Smooth muscle cell (in vitro differentiated cells): ENCODE results near the gene DUOXA2. TPM values are rescaled to one million over a fixed set of nuclear protein-coding genes. Genes with fewer than 3 reads are reported as not detected.

Source experiments
- DNase-seq: peaks from one replicate; lab custom pipeline; 2025; ENCODE audit not compliant: unreplicated experiment; lab: John Stamatoyannopoulos, UW
- H2AFZ ChIP-seq: fragments of 200-600 bp; sonication (generic); 2 replicates; pipeline ENCODE4 v1.6.0; 2016; ENCODE audit warnings: antibody characterized with exemption, low read depth, mild to moderate bottlenecking
- H3F3A ChIP-seq: fragments of 200-600 bp; sonication (generic); 2 replicates; pipeline ENCODE4 v1.6.0; 2017; ENCODE audit warnings: antibody characterized with exemption, low read depth
- H3K27ac ChIP-seq: fragments of 200-600 bp; sonication (generic); 2 replicates; pipeline ENCODE4 v1.5.1; 2016; ENCODE audit warnings: low read depth, mild to moderate bottlenecking
- H3K27me3 ChIP-seq: fragments of 200-600 bp; sonication (generic); 2 replicates; pipeline ENCODE4 v1.6.1; 2016; ENCODE audit warnings: low read depth, mild to moderate bottlenecking
- H3K36me3 ChIP-seq: fragments of 200-600 bp; sonication (generic); 2 replicates; pipeline ENCODE4 v1.5.1; 2016; ENCODE audit warnings: low read depth
- H3K4me1 ChIP-seq: fragments of 200-600 bp; sonication (generic); 2 replicates; pipeline ENCODE4 v1.5.1; 2016; ENCODE audit warnings: low read depth
- H3K4me2 ChIP-seq: fragments of 200-600 bp; sonication (generic); 2 replicates; pipeline ENCODE4 v1.6.0; 2016; ENCODE audit warnings: mild to moderate bottlenecking
- H3K4me3 ChIP-seq: fragments of 200-600 bp; sonication (generic); 2 replicates; pipeline ENCODE4 v1.5.1; 2016; ENCODE audit warnings: mild to moderate bottlenecking
- H3K79me2 ChIP-seq: fragments of 200-600 bp; sonication (generic); 2 replicates; pipeline ENCODE4 v1.6.0; 2016; ENCODE audit warnings: low read depth, mild to moderate bottlenecking
- H3K9ac ChIP-seq: fragments of 200-600 bp; sonication (generic); 2 replicates; pipeline ENCODE4 v1.6.0; 2016; ENCODE audit warnings: low read depth
- H3K9me3 ChIP-seq: fragments of 200-600 bp; sonication (generic); replicated peaks from 2 replicates; pipeline ENCODE4 v1.5.1; 2016; ENCODE audit warnings: low read depth
- H4K20me1 ChIP-seq: fragments of 200-600 bp; sonication (generic); 2 replicates; pipeline ENCODE4 v1.6.0; 2016; ENCODE audit warnings: low read depth
- WGBS: methylation state at CpG from one replicate; pipeline ENCODE4 v1.1.7; 2016; ENCODE audit warnings: low lambda C conversion rate; 5-methylcytosine and 5-hydroxymethylcytosine counted together
- polyA plus RNA-seq: library from polyadenylated mRNA; unstranded; fragments of >200 nt; fragmentation: Nextera tagmentation; extraction: Ambion mirVana; gene quantifications from 2 replicates; pipeline ENCODE4 v1.2.1, GENCODE V29; 2016
- total RNA-seq: library from RNA; depleted of rRNA; stranded (reverse); fragments of >200 nt; gene quantifications from 2 replicates; pipeline ENCODE4 v1.2.3, GENCODE V29; 2014
- TF ChIP-seq, protein P1 (sequence below): fragments of 200-600 bp; sonication (generic); IDR thresholded peaks from 2 replicates; pipeline ENCODE4 v1.5.1; 2017; ENCODE audit warnings: borderline replicate concordance, mild to moderate bottlenecking, antibody characterized with exemption; ENCODE audit not compliant: insufficient read depth, poor library complexity, severe bottlenecking

The DUOXA2 gene
- total and polyA plus RNA-seq, 2 experiments from 2014 or later = not detected

DNA sequence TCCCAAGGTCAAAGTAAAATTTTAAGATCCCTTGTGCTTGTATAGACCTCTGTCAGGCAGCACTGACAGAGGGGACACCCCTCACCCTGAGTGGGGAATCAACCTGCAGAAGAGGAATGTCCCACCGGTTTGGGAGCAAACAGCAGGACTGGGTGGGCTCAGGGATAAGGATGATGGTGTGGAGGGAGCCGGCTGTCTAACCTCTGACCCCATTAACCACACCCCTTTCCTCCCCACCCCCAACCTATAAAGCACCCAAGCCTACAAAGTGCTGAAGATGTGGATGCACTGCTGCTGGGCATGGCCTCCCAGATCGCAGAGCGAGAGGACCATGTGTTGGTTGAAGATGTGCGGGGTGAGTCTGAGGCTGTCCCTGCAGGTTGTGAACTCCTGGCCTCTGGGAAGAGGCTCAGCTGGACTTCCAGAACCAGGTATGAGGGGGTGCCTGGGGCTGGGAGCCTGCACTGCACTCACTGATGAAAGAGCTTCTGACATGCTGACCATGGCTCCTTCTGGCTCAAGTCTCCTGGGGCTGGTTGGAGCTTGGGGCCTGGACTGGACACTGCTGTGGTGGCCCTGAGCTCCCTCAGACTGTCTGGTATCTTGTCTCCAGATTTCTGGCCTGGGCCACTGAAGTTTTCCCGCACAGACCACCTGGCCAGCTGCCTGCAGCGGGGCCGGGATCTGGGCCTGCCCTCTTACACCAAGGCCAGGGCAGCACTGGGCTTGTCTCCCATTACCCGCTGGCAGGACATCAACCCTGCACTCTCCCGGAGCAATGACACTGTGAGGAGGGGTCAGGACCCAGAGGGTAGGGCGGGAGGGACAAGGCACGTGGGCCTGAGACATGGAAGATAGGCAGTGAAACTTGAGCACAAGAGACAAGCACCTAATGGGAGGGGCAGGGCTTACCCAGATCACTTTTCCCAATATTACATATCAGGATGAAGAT lies 25.0 kb downstream of the DUOXA2 start:
- H3K79me2 ChIP-seq = no peaks in the 10 kb centered on the region
- WGBS = 88% methylated on average over 12 of the region's 12 CpGs
- no peaks in the 10 kb centered on the region for H3K9me3 ChIP-seq
- H3K27ac ChIP-seq = no peak overlapping the region
- H3F3A ChIP-seq = no peaks in the 10 kb centered on the region
- no peaks in the 10 kb centered on the region for H4K20me1 ChIP-seq
- no peaks in the 10 kb centered on the region for H3K36me3 ChIP-seq
- DNase-seq = no peak
- no peaks in the 10 kb centered on the region for H3K4me1 ChIP-seq
- TF ChIP-seq, protein P1, sequence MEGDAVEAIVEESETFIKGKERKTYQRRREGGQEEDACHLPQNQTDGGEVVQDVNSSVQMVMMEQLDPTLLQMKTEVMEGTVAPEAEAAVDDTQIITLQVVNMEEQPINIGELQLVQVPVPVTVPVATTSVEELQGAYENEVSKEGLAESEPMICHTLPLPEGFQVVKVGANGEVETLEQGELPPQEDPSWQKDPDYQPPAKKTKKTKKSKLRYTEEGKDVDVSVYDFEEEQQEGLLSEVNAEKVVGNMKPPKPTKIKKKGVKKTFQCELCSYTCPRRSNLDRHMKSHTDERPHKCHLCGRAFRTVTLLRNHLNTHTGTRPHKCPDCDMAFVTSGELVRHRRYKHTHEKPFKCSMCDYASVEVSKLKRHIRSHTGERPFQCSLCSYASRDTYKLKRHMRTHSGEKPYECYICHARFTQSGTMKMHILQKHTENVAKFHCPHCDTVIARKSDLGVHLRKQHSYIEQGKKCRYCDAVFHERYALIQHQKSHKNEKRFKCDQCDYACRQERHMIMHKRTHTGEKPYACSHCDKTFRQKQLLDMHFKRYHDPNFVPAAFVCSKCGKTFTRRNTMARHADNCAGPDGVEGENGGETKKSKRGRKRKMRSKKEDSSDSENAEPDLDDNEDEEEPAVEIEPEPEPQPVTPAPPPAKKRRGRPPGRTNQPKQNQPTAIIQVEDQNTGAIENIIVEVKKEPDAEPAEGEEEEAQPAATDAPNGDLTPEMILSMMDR = no peak
- peaks cover 29% of the 10 kb centered on the region for H3K27me3 ChIP-seq
- H3K4me3 ChIP-seq = no peak overlapping the region
- no peak overlapping the region for H3K4me2 ChIP-seq
- H2AFZ ChIP-seq = no peak overlapping the region
- H3K9ac ChIP-seq = no peak overlapping the region

DNA sequence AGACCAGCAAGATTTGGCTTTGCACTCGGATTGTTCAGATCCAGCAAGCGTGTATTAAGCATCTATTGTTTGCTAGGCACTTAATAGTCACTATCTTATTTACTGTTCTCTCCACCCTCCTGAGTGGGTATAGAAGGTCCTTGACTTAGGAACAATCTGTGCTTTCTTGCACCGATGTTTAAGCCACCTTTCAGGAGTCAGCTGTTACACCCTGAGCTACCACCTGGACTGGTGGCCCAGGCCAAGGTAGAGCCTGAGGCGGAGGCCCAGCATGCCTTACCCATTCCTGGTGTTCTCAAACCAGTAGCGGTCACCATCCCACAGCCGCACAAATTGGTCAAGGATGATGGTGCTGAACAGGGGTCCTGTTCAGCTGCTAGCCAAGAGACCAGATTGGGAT lies 25.6 kb downstream of the DUOXA2 start:
- H3K36me3 ChIP-seq = no peaks in the 10 kb centered on the region
- no peaks in the 10 kb centered on the region for H3K9me3 ChIP-seq
- TF ChIP-seq, protein P1 = no peak
- no peak overlapping the region for H3K4me2 ChIP-seq
- no peaks in the 10 kb centered on the region for H3K79me2 ChIP-seq
- DNase-seq = no peak
- no peak overlapping the region for H3K27ac ChIP-seq
- H2AFZ ChIP-seq = no peak overlapping the region
- no peaks in the 10 kb centered on the region for H3K4me1 ChIP-seq
- no peak overlapping the region for H3K4me3 ChIP-seq
- no peak overlapping the region for H3K9ac ChIP-seq
- no peaks in the 10 kb centered on the region for H4K20me1 ChIP-seq
- 95% methylated on average over 6 of the region's 6 CpGs for WGBS
- H3F3A ChIP-seq = no peaks in the 10 kb centered on the region
- H3K27me3 ChIP-seq = peaks cover 22% of the 10 kb centered on the region

DNA sequence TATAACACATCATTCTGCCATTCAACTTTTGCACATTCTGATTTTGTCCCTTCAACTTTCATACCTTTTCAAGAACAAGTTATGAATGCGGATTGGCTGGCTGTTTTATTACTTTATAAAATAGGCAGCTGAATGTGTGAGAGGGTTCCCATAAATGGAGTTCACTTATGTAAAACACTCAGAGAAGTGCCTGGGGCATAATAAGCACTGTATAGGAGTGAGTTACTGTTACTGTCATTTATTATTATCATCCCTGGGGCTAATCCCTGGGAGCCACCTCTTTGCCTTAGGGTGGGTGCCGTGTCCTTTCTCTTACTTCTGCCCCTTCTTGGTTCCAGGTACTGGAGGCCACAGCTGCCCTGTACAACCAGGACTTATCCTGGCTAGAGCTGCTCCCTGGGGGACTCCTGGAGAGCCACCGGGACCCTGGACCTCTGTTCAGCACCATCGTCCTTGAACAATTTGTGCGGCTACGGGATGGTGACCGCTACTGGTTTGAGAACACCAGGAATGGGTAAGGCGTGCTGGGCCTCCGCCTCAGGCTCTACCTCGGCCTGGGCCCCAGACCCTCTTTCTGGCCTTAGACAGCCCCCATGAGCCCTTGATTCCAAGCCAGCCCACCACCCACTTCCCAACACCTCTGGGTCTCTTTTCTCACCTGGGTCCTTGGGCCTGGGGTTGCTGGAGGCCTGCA lies 26.6 kb downstream of the DUOXA2 start:
- Histone ChIP-seq H2AFZ (no peak overlapping the region), H4K20me1 (no peaks in the 10 kb centered on the region), H3K36me3 (no peaks in the 10 kb centered on the region), H3K4me3 (no peak overlapping the region), H3K4me1 (no peaks in the 10 kb centered on the region), H3K79me2 (no peaks in the 10 kb centered on the region), H3K9me3 (no peaks in the 10 kb centered on the region), H3K4me2 (no peak overlapping the region), H3K27me3 (peaks cover 15% of the 10 kb centered on the region), H3K27ac (no peak overlapping the region), H3F3A (no peaks in the 10 kb centered on the region), H3K9ac (no peak overlapping the region)
- TF ChIP-seq, protein P1 = no peak
- DNase-seq = no peak
- WGBS = 97% methylated on average over 10 of the region's 10 CpGs
